HepG2 (cell line): Measurements from ENCODE around the gene CARHSP1. TPM values are rescaled to one million over a fixed set of nuclear protein-coding genes. Genes with fewer than 3 reads are reported as not detected.
A peak's percentile ranks its signal among the peaks of the same experiment; 100 is the strongest.

Experiments
- ADNP ChIP-seq: sonication (generic); formaldehyde crosslinking; IDR thresholded peaks from 2 replicates; pipeline ENCODE4 v1.4.0; 2020; ENCODE audit warnings: missing genetic modification reagents
- DPF2 ChIP-seq: sonication (generic); formaldehyde crosslinking; IDR thresholded peaks from 2 replicates; pipeline ENCODE4 v1.4.0; 2020; ENCODE audit warnings: mild to moderate bottlenecking, low read depth, missing genetic modification reagents, borderline replicate concordance
- E2F5 ChIP-seq: sonication (generic); formaldehyde crosslinking; conservative IDR thresholded peaks from 2 replicates; pipeline ENCODE4 v1.4.0; 2020; ENCODE audit warnings: missing genetic modification reagents
- FOXO4 ChIP-seq: sonication (generic); formaldehyde crosslinking; conservative IDR thresholded peaks from 2 replicates; pipeline ENCODE4 v1.8.1; 2023; ENCODE audit warnings: missing genetic modification reagents
- HCFC1 ChIP-seq: fragments of 150-350 bp; IDR thresholded peaks from 2 replicates; pipeline ENCODE4 v1.6.1; 2014; ENCODE audit warnings: low read depth, low read length
- HNRNPLL ChIP-seq: fragments of 200-400 bp; formaldehyde crosslinking; IDR thresholded peaks from 2 replicates; pipeline ENCODE4 v1.6.1; 2017; ENCODE audit warnings: mild to moderate bottlenecking, low read depth, low read length; ENCODE audit not compliant: poor library complexity, severe bottlenecking
- KMT2B ChIP-seq: IDR thresholded peaks from 2 replicates; pipeline ENCODE4 v1.6.1; 2016; ENCODE audit warnings: missing genetic modification reagents, missing compliant biosample characterization
- MLX ChIP-seq: IDR thresholded peaks from 2 replicates; pipeline ENCODE4 v1.6.1; 2016
- NPAS2 ChIP-seq: sonication (generic); formaldehyde crosslinking; IDR thresholded peaks from 2 replicates; pipeline ENCODE4 v1.8.0; 2022; ENCODE audit warnings: mild to moderate bottlenecking, missing genetic modification reagents, borderline replicate concordance
- SRSF1 ChIP-seq: fragments of 200-400 bp; formaldehyde crosslinking; optimal IDR thresholded peaks from 2 replicates; pipeline ENCODE3; 2017; ENCODE audit warnings: mild to moderate bottlenecking, low read depth, low read length, moderate library complexity
- ZBTB26 ChIP-seq: IDR thresholded peaks from 2 replicates; pipeline ENCODE4 v1.6.1; 2016; ENCODE audit warnings: missing compliant biosample characterization, missing genetic modification reagents, borderline replicate concordance
- ZNF343 ChIP-seq: sonication (generic); formaldehyde crosslinking; IDR thresholded peaks from 2 replicates; pipeline ENCODE4 v1.4.0; 2020; ENCODE audit warnings: mild to moderate bottlenecking, missing genetic modification reagents
- ZNF564 ChIP-seq: sonication (generic); formaldehyde crosslinking; IDR thresholded peaks from 2 replicates; pipeline ENCODE4 v1.8.1; 2023; ENCODE audit warnings: mild to moderate bottlenecking, missing genetic modification reagents
- ZNF615 ChIP-seq: sonication (generic); formaldehyde crosslinking; IDR thresholded peaks from 2 replicates; pipeline ENCODE4 v1.5.0; 2020; ENCODE audit warnings: mild to moderate bottlenecking, missing genetic modification reagents, borderline replicate concordance
- ZNF773 ChIP-seq: sonication (generic); formaldehyde crosslinking; IDR thresholded peaks from 2 replicates; pipeline ENCODE4 v1.4.0; 2020; ENCODE audit warnings: missing genetic modification reagents, borderline replicate concordance
- ZSCAN12 ChIP-seq: sonication (generic); formaldehyde crosslinking; IDR thresholded peaks from 2 replicates; pipeline ENCODE4 v1.9.0; 2021; ENCODE audit warnings: mild to moderate bottlenecking, missing genetic modification reagents
- polyA plus RNA-seq, 8 experiments: library from polyadenylated mRNA; depleted of rRNA in 3 of 8; stranded (reverse) in 7 of 8; unstranded in 1 of 8; fragments of >200 nt; fragmentation: Illumina TruSeq in 4 of 8; extraction: Trizol in 4 of 8; gene quantifications; 2 replicates each; pipeline versions ENCODE4 v1.2.1 to v1.2.3, GENCODE V29; 2011 to 2016; ENCODE audit warnings: low read depth in 4 of 8, missing spikeins in 1 of 8, mixed read lengths in 1 of 8; ENCODE audit not compliant: insufficient read depth in 1 of 8
- total RNA-seq, 5 experiments: library from RNA; depleted of rRNA; stranded (reverse); fragments of >200 nt; fragmentation: Illumina TruSeq; extraction: Trizol; gene quantifications; 2 replicates each; pipeline ENCODE4 v1.2.3, GENCODE V29; 2016; ENCODE audit warnings: low read depth in 1 of 5
- TF ChIP-seq, protein P1 (sequence below): sonication (generic); formaldehyde crosslinking; IDR thresholded peaks from 2 replicates; pipeline ENCODE4 v1.4.0; 2020; ENCODE audit warnings: missing genetic modification reagents, borderline replicate concordance
- TF ChIP-seq, protein P2 (sequence below): sonication (generic); formaldehyde crosslinking; IDR thresholded peaks from 2 replicates; pipeline ENCODE4 v1.8.0; 2022; ENCODE audit warnings: mild to moderate bottlenecking, missing genetic modification reagents

The CARHSP1 gene
- total and polyA plus RNA-seq, 2 of the 13 experiments (the other 11 are each of a cell fraction or from before 2014, with no cell fraction given): 173 to 345 TPM

GRCh38 chr16:8868416-8869211, at the start of gene CARHSP1 (continued):
- no peak; the same call in 1 of the 2 replicates for TF ChIP-seq MLX (CRISPR knock-in tag)
- TF ChIP-seq HNRNPLL: peak; percentile 76
- TF ChIP-seq ADNP (CRISPR knock-in tag): 0 out of 2 replicates have a peak, but pooled peaks have one; percentile 52
- peak; percentile 97; the same call in 1 of the 2 replicates for TF ChIP-seq FOXO4 (CRISPR knock-in tag)
- peak; percentile 74; the same call in 1 of the 2 replicates for TF ChIP-seq ZSCAN12 (CRISPR knock-in tag)
- no peak; the same call in 1 of the 2 replicates for TF ChIP-seq ZBTB26 (CRISPR knock-in tag)
- TF ChIP-seq, protein P1, sequence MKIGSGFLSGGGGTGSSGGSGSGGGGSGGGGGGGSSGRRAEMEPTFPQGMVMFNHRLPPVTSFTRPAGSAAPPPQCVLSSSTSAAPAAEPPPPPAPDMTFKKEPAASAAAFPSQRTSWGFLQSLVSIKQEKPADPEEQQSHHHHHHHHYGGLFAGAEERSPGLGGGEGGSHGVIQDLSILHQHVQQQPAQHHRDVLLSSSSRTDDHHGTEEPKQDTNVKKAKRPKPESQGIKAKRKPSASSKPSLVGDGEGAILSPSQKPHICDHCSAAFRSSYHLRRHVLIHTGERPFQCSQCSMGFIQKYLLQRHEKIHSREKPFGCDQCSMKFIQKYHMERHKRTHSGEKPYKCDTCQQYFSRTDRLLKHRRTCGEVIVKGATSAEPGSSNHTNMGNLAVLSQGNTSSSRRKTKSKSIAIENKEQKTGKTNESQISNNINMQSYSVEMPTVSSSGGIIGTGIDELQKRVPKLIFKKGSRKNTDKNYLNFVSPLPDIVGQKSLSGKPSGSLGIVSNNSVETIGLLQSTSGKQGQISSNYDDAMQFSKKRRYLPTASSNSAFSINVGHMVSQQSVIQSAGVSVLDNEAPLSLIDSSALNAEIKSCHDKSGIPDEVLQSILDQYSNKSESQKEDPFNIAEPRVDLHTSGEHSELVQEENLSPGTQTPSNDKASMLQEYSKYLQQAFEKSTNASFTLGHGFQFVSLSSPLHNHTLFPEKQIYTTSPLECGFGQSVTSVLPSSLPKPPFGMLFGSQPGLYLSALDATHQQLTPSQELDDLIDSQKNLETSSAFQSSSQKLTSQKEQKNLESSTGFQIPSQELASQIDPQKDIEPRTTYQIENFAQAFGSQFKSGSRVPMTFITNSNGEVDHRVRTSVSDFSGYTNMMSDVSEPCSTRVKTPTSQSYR (CRISPR knock-in tag): no peak
- TF ChIP-seq NPAS2 (CRISPR knock-in tag): no peak
- no peak for TF ChIP-seq DPF2 (CRISPR knock-in tag)
- TF ChIP-seq, protein P2, sequence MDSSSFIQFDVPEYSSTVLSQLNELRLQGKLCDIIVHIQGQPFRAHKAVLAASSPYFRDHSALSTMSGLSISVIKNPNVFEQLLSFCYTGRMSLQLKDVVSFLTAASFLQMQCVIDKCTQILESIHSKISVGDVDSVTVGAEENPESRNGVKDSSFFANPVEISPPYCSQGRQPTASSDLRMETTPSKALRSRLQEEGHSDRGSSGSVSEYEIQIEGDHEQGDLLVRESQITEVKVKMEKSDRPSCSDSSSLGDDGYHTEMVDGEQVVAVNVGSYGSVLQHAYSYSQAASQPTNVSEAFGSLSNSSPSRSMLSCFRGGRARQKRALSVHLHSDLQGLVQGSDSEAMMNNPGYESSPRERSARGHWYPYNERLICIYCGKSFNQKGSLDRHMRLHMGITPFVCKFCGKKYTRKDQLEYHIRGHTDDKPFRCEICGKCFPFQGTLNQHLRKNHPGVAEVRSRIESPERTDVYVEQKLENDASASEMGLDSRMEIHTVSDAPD (CRISPR knock-in tag): peak; percentile 68; the same call in 1 of the 2 replicates
- TF ChIP-seq ZNF615 (CRISPR knock-in tag): no peak
- no peak for TF ChIP-seq ZNF773 (CRISPR knock-in tag)
- TF ChIP-seq ZNF564 (CRISPR knock-in tag): peak; percentile 22; the same call in 1 of the 2 replicates
- no peak; the same call in none of the 2 replicates for TF ChIP-seq E2F5 (CRISPR knock-in tag)
- TF ChIP-seq HCFC1: no peak
- peak; percentile 87 for TF ChIP-seq ZNF343
- no peak for TF ChIP-seq SRSF1
- TF ChIP-seq KMT2B: peak; percentile 69
